ENCODE data around the gene H3-3A.

GRCh38 chr1:226108935-226109828 lies 46.7 kb downstream of the H3-3A start:
- TF ChIP-seq EP300 (IDR thresholded peaks at IDR 0.05), result no peak
- TF ChIP-seq POLR2A (IDR thresholded peaks at IDR 0.05), result no peak
- TF ChIP-seq CTCF (IDR thresholded peaks at IDR 0.05), result peak in 2 of 6 experiments; percentile 34 to 41

Data from upper lobe of left lung (tissue), 4 donors.